Measurements from ENCODE around the gene OSGEP.

DNA sequence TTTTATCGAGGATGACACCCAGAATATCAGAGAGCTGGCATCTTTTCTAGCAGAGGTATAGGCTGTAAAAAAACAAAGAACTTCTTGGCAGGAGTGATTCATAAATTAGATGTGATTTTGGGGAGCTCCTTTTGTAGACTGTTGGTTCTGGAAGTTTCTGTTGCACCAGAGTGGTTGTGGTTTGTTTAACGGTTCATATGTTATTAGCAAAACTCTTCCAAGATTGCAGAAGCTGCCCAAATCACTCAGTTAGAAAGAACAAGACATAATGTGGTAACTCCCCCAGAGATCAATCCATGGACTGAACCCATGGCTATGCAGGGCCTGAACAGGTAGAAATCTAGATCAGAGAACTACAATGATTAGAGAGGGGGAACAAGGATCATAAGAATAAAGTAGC lies 44.0 kb upstream of the OSGEP start:
- TF ChIP-seq POLR2A (IDR thresholded peaks at IDR 0.05; ENCODE audit: low read depth, low read length) = no peak
- TF ChIP-seq POLR2AphosphoS5 (IDR thresholded peaks at IDR 0.05; ENCODE audit: low read depth, low read length) = no peak
- no peak for TF ChIP-seq TAF1 (IDR thresholded peaks at IDR 0.05; ENCODE audit: borderline replicate concordance, low read depth, low read length)

Data from GM12892 (cell line).